ENCODE measurements around the gene OSCP1.

DNA sequence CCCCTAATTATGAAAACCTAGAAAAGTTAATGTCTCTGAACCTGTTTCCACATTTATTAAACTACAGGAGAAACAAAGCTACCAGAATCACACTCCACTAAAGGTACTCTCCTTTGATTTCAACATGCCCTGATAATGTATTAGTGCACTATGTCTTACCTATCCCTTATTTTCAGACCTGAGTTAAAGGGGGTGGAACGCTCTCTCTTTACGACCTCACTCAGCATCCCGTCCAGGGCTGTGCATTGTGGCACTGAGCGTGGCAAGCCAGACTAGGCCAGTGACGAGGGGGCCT is 53.2 kb downstream of the OSCP1 start:
- TF ChIP-seq, protein P1, sequence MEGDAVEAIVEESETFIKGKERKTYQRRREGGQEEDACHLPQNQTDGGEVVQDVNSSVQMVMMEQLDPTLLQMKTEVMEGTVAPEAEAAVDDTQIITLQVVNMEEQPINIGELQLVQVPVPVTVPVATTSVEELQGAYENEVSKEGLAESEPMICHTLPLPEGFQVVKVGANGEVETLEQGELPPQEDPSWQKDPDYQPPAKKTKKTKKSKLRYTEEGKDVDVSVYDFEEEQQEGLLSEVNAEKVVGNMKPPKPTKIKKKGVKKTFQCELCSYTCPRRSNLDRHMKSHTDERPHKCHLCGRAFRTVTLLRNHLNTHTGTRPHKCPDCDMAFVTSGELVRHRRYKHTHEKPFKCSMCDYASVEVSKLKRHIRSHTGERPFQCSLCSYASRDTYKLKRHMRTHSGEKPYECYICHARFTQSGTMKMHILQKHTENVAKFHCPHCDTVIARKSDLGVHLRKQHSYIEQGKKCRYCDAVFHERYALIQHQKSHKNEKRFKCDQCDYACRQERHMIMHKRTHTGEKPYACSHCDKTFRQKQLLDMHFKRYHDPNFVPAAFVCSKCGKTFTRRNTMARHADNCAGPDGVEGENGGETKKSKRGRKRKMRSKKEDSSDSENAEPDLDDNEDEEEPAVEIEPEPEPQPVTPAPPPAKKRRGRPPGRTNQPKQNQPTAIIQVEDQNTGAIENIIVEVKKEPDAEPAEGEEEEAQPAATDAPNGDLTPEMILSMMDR (conservative IDR thresholded peaks at IDR 0.05; ENCODE audit: low read depth in 2 of 2), result no peak
- TF ChIP-seq, protein P2, sequence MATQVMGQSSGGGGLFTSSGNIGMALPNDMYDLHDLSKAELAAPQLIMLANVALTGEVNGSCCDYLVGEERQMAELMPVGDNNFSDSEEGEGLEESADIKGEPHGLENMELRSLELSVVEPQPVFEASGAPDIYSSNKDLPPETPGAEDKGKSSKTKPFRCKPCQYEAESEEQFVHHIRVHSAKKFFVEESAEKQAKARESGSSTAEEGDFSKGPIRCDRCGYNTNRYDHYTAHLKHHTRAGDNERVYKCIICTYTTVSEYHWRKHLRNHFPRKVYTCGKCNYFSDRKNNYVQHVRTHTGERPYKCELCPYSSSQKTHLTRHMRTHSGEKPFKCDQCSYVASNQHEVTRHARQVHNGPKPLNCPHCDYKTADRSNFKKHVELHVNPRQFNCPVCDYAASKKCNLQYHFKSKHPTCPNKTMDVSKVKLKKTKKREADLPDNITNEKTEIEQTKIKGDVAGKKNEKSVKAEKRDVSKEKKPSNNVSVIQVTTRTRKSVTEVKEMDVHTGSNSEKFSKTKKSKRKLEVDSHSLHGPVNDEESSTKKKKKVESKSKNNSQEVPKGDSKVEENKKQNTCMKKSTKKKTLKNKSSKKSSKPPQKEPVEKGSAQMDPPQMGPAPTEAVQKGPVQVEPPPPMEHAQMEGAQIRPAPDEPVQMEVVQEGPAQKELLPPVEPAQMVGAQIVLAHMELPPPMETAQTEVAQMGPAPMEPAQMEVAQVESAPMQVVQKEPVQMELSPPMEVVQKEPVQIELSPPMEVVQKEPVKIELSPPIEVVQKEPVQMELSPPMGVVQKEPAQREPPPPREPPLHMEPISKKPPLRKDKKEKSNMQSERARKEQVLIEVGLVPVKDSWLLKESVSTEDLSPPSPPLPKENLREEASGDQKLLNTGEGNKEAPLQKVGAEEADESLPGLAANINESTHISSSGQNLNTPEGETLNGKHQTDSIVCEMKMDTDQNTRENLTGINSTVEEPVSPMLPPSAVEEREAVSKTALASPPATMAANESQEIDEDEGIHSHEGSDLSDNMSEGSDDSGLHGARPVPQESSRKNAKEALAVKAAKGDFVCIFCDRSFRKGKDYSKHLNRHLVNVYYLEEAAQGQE (IDR thresholded peaks at IDR 0.05; ENCODE audit: unreplicated experiment), result no peak
- no peak for TF ChIP-seq EZH2 (IDR thresholded peaks at IDR 0.05; ENCODE audit: low read depth, unreplicated experiment)
- TF ChIP-seq POLR2AphosphoS5 (IDR thresholded peaks at IDR 0.05; ENCODE audit: low read depth), result no peak
- no peak for TF ChIP-seq JUNB (IDR thresholded peaks at IDR 0.05; ENCODE audit: unreplicated experiment)
- TF ChIP-seq, protein P3, sequence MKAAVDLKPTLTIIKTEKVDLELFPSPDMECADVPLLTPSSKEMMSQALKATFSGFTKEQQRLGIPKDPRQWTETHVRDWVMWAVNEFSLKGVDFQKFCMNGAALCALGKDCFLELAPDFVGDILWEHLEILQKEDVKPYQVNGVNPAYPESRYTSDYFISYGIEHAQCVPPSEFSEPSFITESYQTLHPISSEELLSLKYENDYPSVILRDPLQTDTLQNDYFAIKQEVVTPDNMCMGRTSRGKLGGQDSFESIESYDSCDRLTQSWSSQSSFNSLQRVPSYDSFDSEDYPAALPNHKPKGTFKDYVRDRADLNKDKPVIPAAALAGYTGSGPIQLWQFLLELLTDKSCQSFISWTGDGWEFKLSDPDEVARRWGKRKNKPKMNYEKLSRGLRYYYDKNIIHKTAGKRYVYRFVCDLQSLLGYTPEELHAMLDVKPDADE (IDR thresholded peaks at IDR 0.05), result no peak
- no peak for TF ChIP-seq EZH2phosphoT487 (IDR thresholded peaks at IDR 0.05; ENCODE audit: unreplicated experiment)
- no peak for TF ChIP-seq NANOG (IDR thresholded peaks at IDR 0.05; ENCODE audit: borderline replicate concordance)
- no peak for TF ChIP-seq ZNF114 (CRISPR knock-in tag; IDR thresholded peaks at IDR 0.05)
- no peak for TF ChIP-seq CREB1 (CRISPR knock-in tag; IDR thresholded peaks at IDR 0.05; ENCODE audit: low read depth)
